Body of pancreas (tissue), 4 donors: Measurements from ENCODE around the gene PHAF1. TPM values are rescaled to one million over a fixed set of nuclear protein-coding genes. Genes with fewer than 3 reads are reported as not detected.

Experiments
- ATAC-seq: fragments of 150-250 bp; one replicate; pipeline ENCODE4 v1.9.1; 2016
- DNase-seq, 4 donors: peaks; one replicate each; pipeline ENCODE4 v3.0.0-alpha.2; 2019
- H3K27ac ChIP-seq, 4 donors: fragments of 200-600 bp; sonication (generic); 1 replicate in 3 of 4; 2 replicates in 1 of 4; pipeline versions ENCODE4 v1.5.1 to v1.6.1; 2016 to 2019; ENCODE audit warnings: mild to moderate bottlenecking in 1 of 4, mixed read lengths in 1 of 4, moderate library complexity in 1 of 4
- H3K27me3 ChIP-seq, 2 donors: fragments of 200-600 bp; sonication (generic); one replicate each; pipeline ENCODE4 v1.6.0; 2016; ENCODE audit warnings: mild to moderate bottlenecking in 1 of 2
- H3K36me3 ChIP-seq, 2 donors: fragments of 200-600 bp; sonication (generic); replicated peaks in 1 of 2; 2 replicates each; pipeline ENCODE4 v1.5.1; 2016; ENCODE audit warnings: low read depth in 2 of 2; ENCODE audit not compliant: insufficient read depth in 1 of 2
- H3K4me1 ChIP-seq: fragments of 200-600 bp; sonication (generic); one replicate; pipeline ENCODE4 v1.6.0; 2016
- H3K4me3 ChIP-seq, 2 donors: fragments of 200-600 bp; sonication (generic); 1 replicate in 1 of 2; 2 replicates in 1 of 2; pipeline ENCODE4 v1.5.1; 2016 to 2019
- H3K9me3 ChIP-seq, 3 donors: fragments of 200-600 bp; sonication (generic); 1 replicate in 2 of 3; 2 replicates in 1 of 3; pipeline ENCODE4 v1.5.1; 2016
- CTCF ChIP-seq, 7 experiments: fragments of 450-650 bp in 4 of 7; fragments of 200-600 bp in 3 of 7; sonication (generic) in 3 of 7; IDR thresholded peaks; one replicate each; pipeline ENCODE4 v1.5.1; 2016 to 2019; ENCODE audit warnings: antibody characterized with exemption in 7 of 7
- POLR2A ChIP-seq, 3 donors: fragments of 450-650 bp; IDR thresholded peaks; one replicate each; pipeline ENCODE4 v1.6.1; 2016; ENCODE audit warnings: antibody characterized with exemption in 3 of 3, mild to moderate bottlenecking in 2 of 3
- WGBS, 2 donors: methylation state at CpG; one replicate each; pipeline ENCODE4 v1.1.5; 2017; 5-methylcytosine and 5-hydroxymethylcytosine counted together
- intact Hi-C: fragments of 100-400 bp; cut with DNase I; formaldehyde crosslinking; loops from one replicate; pipeline ENCODE4 v1.15.1; 2023
- total RNA-seq, 2 donors: library from RNA; depleted of rRNA; stranded (reverse); fragments of >200 nt; gene quantifications; one replicate each; pipeline ENCODE4 v1.1.0, GENCODE V29; 2016

Gene PHAF1
- total RNA-seq, 2 donors from 2014 or later, result 7.8 to 18.5 TPM

GRCh38 chr16:67163999-67164558, 54.3 kb downstream of the PHAF1 start:
- H3K4me3 ChIP-seq, result no peak overlapping the region
- no peaks in the 10 kb centered on the region for H3K9me3 ChIP-seq
- H3K4me1 ChIP-seq, result peaks cover 55% of the 10 kb centered on the region
- peak overlapping the region in 1 of 4 donors; percentile 13 for H3K27ac ChIP-seq
- no peak for ATAC-seq
- peak in 1 of 4 donors; percentile 12 for DNase-seq
- TF ChIP-seq POLR2A (IDR thresholded peaks at IDR 0.05), result no peak
- no peak for TF ChIP-seq CTCF (IDR thresholded peaks at IDR 0.05)
- no peaks in the 10 kb centered on the region for H3K36me3 ChIP-seq
- 27 to 55% methylated on average over 22 to 32 of the region's 34 CpGs for WGBS, 2 donors
- intact Hi-C loops, result no loop called here
- no peaks in the 10 kb centered on the region for H3K27me3 ChIP-seq

GRCh38 chr16:67164599-67165061, 54.9 kb downstream of the PHAF1 start, which contains the start of gene HSF4:
TSS of gene HSF4 (plus strand) at chr16:67164745. CDS start at chr16:67164812, 67 bp downstream.
- Histone ChIP-seq H3K36me3 (no peaks in the 10 kb centered on the region), H3K4me3 (no peak within 1 kb of the TSS), H3K27ac (peak within 1 kb of the TSS in 2 of 4 donors; percentile 13 to 20), H3K9me3 (no peaks in the 10 kb centered on the region), H3K4me1 (peaks cover 58% of the 10 kb centered on the region), H3K27me3 (no peaks in the 10 kb centered on the region)
- DNase-seq (peak in 3 of 4 donors; percentile 58 to 64 (median 62)), ATAC-seq (peak; percentile 10)
- no peak for TF ChIP-seq CTCF (IDR thresholded peaks at IDR 0.05)
- TF ChIP-seq POLR2A (IDR thresholded peaks at IDR 0.05), result peak in 2 of 3 donors; percentile 11 to 29
- WGBS, 2 donors, result 2% methylated on average over 40 of the region's 41 CpGs; no CpG with 5 or more reads in 1 of the 2 donors
- intact Hi-C loops, result no loop called here

- DNase-seq, result no peak
- whole genome bisulfite sequencing, 2 donors, result 37 to 64% methylated on average over 30 to 80 of the region's 85 CpGs
- no peak overlapping the region for H3K4me3 ChIP-seq
- H3K36me3 ChIP-seq, result no peaks in the 10 kb centered on the region
- no peaks in the 10 kb centered on the region for H3K9me3 ChIP-seq
- no peak overlapping the region for H3K27ac ChIP-seq
- TF ChIP-seq POLR2A (IDR thresholded peaks at IDR 0.05) (no peak), CTCF (IDR thresholded peaks at IDR 0.05) (no peak)
- H3K27me3 ChIP-seq, result no peaks in the 10 kb centered on the region
- peaks cover 63% of the 10 kb centered on the region for H3K4me1 ChIP-seq
- intact Hi-C loops, result no loop called here
- no peak for ATAC-seq
Observed at GRCh38 chr16:67165121-67166078, 55.7 kb downstream of the PHAF1 start.

GRCh38 chr16:67166110-67166547, 56.4 kb downstream of the PHAF1 start:
- ATAC-seq, result no peak
- 60 to 82% methylated on average over 13 to 18 of the region's 18 CpGs for WGBS, 2 donors

GRCh38 chr16:67166598-67167168, 56.9 kb downstream of the PHAF1 start:
- Histone ChIP-seq H3K36me3 (no peaks in the 10 kb centered on the region), H3K27ac (no peak overlapping the region), H3K9me3 (no peaks in the 10 kb centered on the region), H3K27me3 (no peaks in the 10 kb centered on the region), H3K4me1 (peaks cover 64% of the 10 kb centered on the region), H3K4me3 (no peak overlapping the region)
- DNase-seq (no peak), ATAC-seq (no peak)
- TF ChIP-seq CTCF (IDR thresholded peaks at IDR 0.05), result no peak
- TF ChIP-seq POLR2A (IDR thresholded peaks at IDR 0.05), result no peak
- intact Hi-C loops, result no loop called here
- WGBS, 2 donors, result 80 to 86% methylated on average over 4 to 5 of the region's 5 CpGs

More at GRCh38 chr16:67166110-67166547, 56.4 kb downstream of the PHAF1 start:
- Histone ChIP-seq H3K4me3 (no peak overlapping the region), H3K27ac (no peak overlapping the region), H3K36me3 (no peaks in the 10 kb centered on the region), H3K4me1 (peaks cover 66% of the 10 kb centered on the region), H3K9me3 (no peaks in the 10 kb centered on the region), H3K27me3 (no peaks in the 10 kb centered on the region)
- TF ChIP-seq POLR2A (IDR thresholded peaks at IDR 0.05), result no peak
- intact Hi-C loops, result no loop called here
- no peak for DNase-seq
